ENCODE data around the gene EPB41L2. TPM values are rescaled to one million over a fixed set of nuclear protein-coding genes. Genes with fewer than 3 reads are reported as not detected.
A peak's percentile ranks its signal among the peaks of the same experiment; 100 is the strongest.

EPB41L2 gene
- total and polyA plus RNA-seq, 2 experiments from 2014 or later, result 76.2 to 91.7 TPM

DNA sequence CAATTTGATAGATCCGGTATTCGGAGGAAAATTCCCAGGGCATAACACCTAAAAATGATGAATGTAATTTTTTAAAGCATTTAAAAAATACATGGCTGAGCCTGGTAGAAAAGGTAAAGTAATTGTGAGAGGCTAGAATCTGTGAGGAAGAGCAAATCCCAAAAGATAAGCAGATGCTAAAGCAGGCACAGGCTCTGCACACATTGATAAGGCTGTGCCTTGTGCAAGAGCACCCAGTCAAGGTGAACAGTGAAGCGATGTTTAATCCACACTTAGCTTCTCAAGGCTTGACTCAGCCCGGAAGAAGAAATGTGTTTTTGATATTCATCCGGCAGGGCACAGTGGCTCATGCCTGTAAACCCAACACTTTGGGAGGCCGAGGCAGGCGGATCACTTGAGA, 5.1 kb upstream of the EPB41L2 start (continued):
- TF ChIP-seq, protein P1, sequence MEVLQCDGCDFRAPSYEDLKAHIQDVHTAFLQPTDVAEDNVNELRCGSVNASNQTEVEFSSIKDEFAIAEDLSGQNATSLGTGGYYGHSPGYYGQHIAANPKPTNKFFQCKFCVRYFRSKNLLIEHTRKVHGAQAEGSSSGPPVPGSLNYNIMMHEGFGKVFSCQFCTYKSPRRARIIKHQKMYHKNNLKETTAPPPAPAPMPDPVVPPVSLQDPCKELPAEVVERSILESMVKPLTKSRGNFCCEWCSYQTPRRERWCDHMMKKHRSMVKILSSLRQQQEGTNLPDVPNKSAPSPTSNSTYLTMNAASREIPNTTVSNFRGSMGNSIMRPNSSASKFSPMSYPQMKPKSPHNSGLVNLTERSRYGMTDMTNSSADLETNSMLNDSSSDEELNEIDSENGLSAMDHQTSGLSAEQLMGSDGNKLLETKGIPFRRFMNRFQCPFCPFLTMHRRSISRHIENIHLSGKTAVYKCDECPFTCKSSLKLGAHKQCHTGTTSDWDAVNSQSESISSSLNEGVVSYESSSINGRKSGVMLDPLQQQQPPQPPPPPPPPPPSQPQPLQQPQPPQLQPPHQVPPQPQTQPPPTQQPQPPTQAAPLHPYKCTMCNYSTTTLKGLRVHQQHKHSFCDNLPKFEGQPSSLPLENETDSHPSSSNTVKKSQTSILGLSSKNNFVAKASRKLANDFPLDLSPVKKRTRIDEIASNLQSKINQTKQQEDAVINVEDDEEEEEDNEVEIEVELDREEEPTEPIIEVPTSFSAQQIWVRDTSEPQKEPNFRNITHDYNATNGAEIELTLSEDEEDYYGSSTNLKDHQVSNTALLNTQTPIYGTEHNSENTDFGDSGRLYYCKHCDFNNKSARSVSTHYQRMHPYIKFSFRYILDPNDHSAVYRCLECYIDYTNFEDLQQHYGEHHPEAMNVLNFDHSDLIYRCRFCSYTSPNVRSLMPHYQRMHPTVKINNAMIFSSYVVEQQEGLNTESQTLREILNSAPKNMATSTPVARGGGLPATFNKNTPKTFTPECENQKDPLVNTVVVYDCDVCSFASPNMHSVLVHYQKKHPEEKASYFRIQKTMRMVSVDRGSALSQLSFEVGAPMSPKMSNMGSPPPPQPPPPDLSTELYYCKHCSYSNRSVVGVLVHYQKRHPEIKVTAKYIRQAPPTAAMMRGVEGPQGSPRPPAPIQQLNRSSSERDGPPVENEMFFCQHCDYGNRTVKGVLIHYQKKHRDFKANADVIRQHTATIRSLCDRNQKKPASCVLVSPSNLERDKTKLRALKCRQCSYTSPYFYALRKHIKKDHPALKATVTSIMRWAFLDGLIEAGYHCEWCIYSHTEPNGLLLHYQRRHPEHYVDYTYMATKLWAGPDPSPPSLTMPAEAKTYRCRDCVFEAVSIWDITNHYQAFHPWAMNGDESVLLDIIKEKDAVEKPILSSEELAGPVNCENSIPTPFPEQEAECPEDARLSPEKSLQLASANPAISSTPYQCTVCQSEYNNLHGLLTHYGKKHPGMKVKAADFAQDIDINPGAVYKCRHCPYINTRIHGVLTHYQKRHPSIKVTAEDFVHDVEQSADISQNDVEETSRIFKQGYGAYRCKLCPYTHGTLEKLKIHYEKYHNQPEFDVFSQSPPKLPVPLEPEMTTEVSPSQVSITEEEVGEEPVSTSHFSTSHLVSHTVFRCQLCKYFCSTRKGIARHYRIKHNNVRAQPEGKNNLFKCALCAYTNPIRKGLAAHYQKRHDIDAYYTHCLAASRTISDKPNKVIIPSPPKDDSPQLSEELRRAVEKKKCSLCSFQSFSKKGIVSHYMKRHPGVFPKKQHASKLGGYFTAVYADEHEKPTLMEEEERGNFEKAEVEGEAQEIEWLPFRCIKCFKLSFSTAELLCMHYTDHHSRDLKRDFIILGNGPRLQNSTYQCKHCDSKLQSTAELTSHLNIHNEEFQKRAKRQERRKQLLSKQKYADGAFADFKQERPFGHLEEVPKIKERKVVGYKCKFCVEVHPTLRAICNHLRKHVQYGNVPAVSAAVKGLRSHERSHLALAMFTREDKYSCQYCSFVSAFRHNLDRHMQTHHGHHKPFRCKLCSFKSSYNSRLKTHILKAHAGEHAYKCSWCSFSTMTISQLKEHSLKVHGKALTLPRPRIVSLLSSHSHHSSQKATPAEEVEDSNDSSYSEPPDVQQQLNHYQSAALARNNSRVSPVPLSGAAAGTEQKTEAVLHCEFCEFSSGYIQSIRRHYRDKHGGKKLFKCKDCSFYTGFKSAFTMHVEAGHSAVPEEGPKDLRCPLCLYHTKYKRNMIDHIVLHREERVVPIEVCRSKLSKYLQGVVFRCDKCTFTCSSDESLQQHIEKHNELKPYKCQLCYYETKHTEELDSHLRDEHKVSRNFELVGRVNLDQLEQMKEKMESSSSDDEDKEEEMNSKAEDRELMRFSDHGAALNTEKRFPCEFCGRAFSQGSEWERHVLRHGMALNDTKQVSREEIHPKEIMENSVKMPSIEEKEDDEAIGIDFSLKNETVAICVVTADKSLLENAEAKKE (CRISPR knock-in tag; IDR thresholded peaks at IDR 0.05), result no peak
- TF ChIP-seq, protein P2, sequence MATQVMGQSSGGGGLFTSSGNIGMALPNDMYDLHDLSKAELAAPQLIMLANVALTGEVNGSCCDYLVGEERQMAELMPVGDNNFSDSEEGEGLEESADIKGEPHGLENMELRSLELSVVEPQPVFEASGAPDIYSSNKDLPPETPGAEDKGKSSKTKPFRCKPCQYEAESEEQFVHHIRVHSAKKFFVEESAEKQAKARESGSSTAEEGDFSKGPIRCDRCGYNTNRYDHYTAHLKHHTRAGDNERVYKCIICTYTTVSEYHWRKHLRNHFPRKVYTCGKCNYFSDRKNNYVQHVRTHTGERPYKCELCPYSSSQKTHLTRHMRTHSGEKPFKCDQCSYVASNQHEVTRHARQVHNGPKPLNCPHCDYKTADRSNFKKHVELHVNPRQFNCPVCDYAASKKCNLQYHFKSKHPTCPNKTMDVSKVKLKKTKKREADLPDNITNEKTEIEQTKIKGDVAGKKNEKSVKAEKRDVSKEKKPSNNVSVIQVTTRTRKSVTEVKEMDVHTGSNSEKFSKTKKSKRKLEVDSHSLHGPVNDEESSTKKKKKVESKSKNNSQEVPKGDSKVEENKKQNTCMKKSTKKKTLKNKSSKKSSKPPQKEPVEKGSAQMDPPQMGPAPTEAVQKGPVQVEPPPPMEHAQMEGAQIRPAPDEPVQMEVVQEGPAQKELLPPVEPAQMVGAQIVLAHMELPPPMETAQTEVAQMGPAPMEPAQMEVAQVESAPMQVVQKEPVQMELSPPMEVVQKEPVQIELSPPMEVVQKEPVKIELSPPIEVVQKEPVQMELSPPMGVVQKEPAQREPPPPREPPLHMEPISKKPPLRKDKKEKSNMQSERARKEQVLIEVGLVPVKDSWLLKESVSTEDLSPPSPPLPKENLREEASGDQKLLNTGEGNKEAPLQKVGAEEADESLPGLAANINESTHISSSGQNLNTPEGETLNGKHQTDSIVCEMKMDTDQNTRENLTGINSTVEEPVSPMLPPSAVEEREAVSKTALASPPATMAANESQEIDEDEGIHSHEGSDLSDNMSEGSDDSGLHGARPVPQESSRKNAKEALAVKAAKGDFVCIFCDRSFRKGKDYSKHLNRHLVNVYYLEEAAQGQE (IDR thresholded peaks at IDR 0.05; ENCODE audit: unreplicated experiment), result no peak
- TF ChIP-seq EZH2phosphoT487 (IDR thresholded peaks at IDR 0.05; ENCODE audit: unreplicated experiment), result no peak

GRCh38 chr6:131067521-131067920, 4.5 kb upstream of the EPB41L2 start:
- Histone ChIP-seq H3K4me1 (ENCODE audit: insufficient read depth) (no peaks in the 10 kb centered on the region; the same call in 1 of the 2 replicates), H3K79me2 (replicated peaks; ENCODE audit: insufficient read depth) (no peaks in the 10 kb centered on the region), H3K4me2 (no peak overlapping the region), H4K20me1 (replicated peaks; ENCODE audit: insufficient read depth) (no peaks in the 10 kb centered on the region), H3F3A (replicated peaks; ENCODE audit: low read depth) (peaks cover 3% of the 10 kb centered on the region; the same call in 1 of the 2 replicates), H3K9me2 (ENCODE audit: insufficient read depth) (no peaks in the 10 kb centered on the region), H3K27ac (ENCODE audit: low read depth) (no peak overlapping the region), H2AFZ (peak overlapping the region; percentile 33; the same call in 1 of the 2 replicates), H3K4me3 (no peak overlapping the region), H3K27me3 (ENCODE audit: insufficient read depth) (peaks cover 12% of the 10 kb centered on the region; the same call in 1 of the 2 replicates), H3K36me3 (ENCODE audit: insufficient read depth) (no peaks in the 10 kb centered on the region)
- Mint-ChIP-seq H3K4me3 (no peak overlapping the region), H3K9me3 (no peaks in the 10 kb centered on the region), H3K4me1 (peaks cover 4% of the 10 kb centered on the region), H3K36me3 (ENCODE audit: low read depth) (no peaks in the 10 kb centered on the region; the same call in 2 of the 3 replicates), H3K27me3 (ENCODE audit: insufficient read depth, low read depth, poor library complexity) (peaks cover 1% of the 10 kb centered on the region), H3K27ac (no peak overlapping the region)
- no peak for DNase-seq (ENCODE audit: low spot score)
- no peak for ATAC-seq
- TF ChIP-seq EZH2 (IDR thresholded peaks at IDR 0.05; ENCODE audit: low read depth, unreplicated experiment) (no peak), CREB1 (CRISPR knock-in tag; IDR thresholded peaks at IDR 0.05; ENCODE audit: low read depth) (no peak), ZNF331 (CRISPR knock-in tag; IDR thresholded peaks at IDR 0.05; ENCODE audit: low read depth) (no peak), STAT1 (IDR thresholded peaks at IDR 0.05; ENCODE audit: unreplicated experiment) (no peak), POLR2AphosphoS5 (IDR thresholded peaks at IDR 0.05; ENCODE audit: low read depth) (no peak), JUNB (IDR thresholded peaks at IDR 0.05; ENCODE audit: unreplicated experiment) (no peak)
- TF ChIP-seq, protein P3, sequence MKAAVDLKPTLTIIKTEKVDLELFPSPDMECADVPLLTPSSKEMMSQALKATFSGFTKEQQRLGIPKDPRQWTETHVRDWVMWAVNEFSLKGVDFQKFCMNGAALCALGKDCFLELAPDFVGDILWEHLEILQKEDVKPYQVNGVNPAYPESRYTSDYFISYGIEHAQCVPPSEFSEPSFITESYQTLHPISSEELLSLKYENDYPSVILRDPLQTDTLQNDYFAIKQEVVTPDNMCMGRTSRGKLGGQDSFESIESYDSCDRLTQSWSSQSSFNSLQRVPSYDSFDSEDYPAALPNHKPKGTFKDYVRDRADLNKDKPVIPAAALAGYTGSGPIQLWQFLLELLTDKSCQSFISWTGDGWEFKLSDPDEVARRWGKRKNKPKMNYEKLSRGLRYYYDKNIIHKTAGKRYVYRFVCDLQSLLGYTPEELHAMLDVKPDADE (IDR thresholded peaks at IDR 0.05), result no peak

Measured in GM23338 (cell line).